DOHH2 (cell line): ENCODE data around the gene FREM2.

Experiments used
- EZH2phosphoT487 ChIP-seq: fragments of 200-600 bp; sonication (generic); IDR thresholded peaks from 2 replicates; pipeline ENCODE4 v1.6.1; 2017; ENCODE audit warnings: borderline replicate concordance, mild to moderate bottlenecking, antibody characterized with exemption, low read length, moderate library complexity, mixed read lengths
- TF ChIP-seq, protein P1 (sequence below): fragments of 200-600 bp; sonication (generic); IDR thresholded peaks from one replicate; pipeline ENCODE4 v1.5.1; 2014; ENCODE audit warnings: antibody characterized with exemption, mild to moderate bottlenecking, low read depth, low read length; ENCODE audit not compliant: poor library complexity, severe bottlenecking

DNA sequence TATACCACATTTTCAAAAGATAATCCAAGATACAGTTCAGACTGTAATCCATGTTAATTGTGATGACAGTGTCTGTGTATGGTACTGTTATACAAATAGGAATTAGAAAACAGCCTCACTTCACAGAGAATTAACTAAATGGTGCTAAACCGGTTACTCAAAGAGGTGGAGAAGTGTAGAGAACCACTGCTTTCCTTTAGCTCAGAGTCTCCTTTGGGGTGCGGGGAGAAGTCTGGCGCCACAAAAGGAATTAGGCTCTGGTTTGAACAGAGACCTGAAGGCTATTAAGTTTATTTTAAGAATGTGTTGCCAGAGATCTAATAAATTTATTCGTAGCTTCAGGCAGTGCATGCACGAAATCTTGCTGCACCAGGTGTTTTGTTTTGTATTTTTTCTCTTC, 65.8 kb downstream of the FREM2 start:
- TF ChIP-seq, protein P1, sequence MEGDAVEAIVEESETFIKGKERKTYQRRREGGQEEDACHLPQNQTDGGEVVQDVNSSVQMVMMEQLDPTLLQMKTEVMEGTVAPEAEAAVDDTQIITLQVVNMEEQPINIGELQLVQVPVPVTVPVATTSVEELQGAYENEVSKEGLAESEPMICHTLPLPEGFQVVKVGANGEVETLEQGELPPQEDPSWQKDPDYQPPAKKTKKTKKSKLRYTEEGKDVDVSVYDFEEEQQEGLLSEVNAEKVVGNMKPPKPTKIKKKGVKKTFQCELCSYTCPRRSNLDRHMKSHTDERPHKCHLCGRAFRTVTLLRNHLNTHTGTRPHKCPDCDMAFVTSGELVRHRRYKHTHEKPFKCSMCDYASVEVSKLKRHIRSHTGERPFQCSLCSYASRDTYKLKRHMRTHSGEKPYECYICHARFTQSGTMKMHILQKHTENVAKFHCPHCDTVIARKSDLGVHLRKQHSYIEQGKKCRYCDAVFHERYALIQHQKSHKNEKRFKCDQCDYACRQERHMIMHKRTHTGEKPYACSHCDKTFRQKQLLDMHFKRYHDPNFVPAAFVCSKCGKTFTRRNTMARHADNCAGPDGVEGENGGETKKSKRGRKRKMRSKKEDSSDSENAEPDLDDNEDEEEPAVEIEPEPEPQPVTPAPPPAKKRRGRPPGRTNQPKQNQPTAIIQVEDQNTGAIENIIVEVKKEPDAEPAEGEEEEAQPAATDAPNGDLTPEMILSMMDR = no peak
- TF ChIP-seq EZH2phosphoT487 = no peak
